ENCODE results near the gene LAMTOR3. TPM values are rescaled to one million over a fixed set of nuclear protein-coding genes. Genes with fewer than 3 reads are reported as not detected.

Gene LAMTOR3
- total RNA-seq, 1 experiment from 2014 or later = 30.6 TPM

DNA sequence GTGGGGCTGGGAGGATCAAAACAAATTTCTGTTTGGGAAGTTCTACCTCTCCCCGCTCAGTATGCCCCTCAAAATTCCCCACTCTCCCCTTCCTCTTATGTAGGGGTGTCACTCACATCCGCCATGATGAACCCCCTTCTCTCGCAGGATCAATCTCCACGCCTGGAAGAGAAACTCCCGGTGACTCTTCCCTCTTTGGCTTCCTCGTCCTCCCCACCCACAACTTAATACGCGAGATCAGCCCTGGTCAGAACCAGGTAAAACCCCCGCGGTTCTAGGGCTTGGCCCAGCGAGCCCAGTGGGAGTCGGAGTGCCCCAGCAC lies 427 bp downstream of the LAMTOR3 start:
- Histone ChIP-seq H3K9ac (ENCODE audit: extremely low read depth, insufficient read length, low read length) (peak overlapping the region; percentile 75), H3K79me2 (ENCODE audit: insufficient read depth, low read length) (0 out of 2 replicates have a peak, but pooled peaks cover 1% of the 10 kb centered on the region), H2BK12ac (ENCODE audit: insufficient read length, low read depth, low read length) (no peak overlapping the region), H3K4me1 (ENCODE audit: insufficient read depth, low read length) (no peaks in the 10 kb centered on the region), H3K27me3 (ENCODE audit: insufficient read depth, low read length) (no peaks in the 10 kb centered on the region), H3K23me2 (ENCODE audit: insufficient read length, low read depth, low read length, poor library complexity, severe bottlenecking) (peaks cover 12% of the 10 kb centered on the region), H2BK5ac (ENCODE audit: insufficient read length, low read length) (no peak overlapping the region), H4K91ac (ENCODE audit: insufficient read length, low read depth, low read length) (no peak overlapping the region), H2AFZ (ENCODE audit: low read length) (no peak overlapping the region), H4K8ac (replicated peaks; ENCODE audit: insufficient read length, low read depth, low read length) (no peak overlapping the region), H3K9me3 (ENCODE audit: control insufficient read depth, low read depth, low read length) (no peaks in the 10 kb centered on the region), H2BK20ac (ENCODE audit: low read depth, low read length, poor library complexity, severe bottlenecking) (no peak overlapping the region), H4K20me1 (ENCODE audit: control insufficient read depth, insufficient read depth, insufficient read length) (no peaks in the 10 kb centered on the region), H3K79me1 (ENCODE audit: insufficient read depth, low read depth, low read length, poor library complexity, severe bottlenecking) (no peaks in the 10 kb centered on the region), H2BK120ac (ENCODE audit: low read depth, low read length, poor library complexity, severe bottlenecking) (no peak overlapping the region), H3K18ac (ENCODE audit: insufficient read length, low read depth, low read length) (no peak overlapping the region), H2AK5ac (ENCODE audit: insufficient read length, low read length) (no peak overlapping the region), H3K56ac (ENCODE audit: insufficient read length, low read depth, low read length) (no peak overlapping the region), H4K5ac (ENCODE audit: insufficient read length, low read depth, low read length) (no peak overlapping the region), H3T11ph (ENCODE audit: low read length) (no peak overlapping the region), H3K14ac (ENCODE audit: insufficient read depth, low read length) (0 out of 2 replicates have a peak overlapping the region, but pooled peaks have one; percentile 58), H3K27ac (ENCODE audit: insufficient read length, low read depth, low read length) (no peak overlapping the region), H3K23ac (ENCODE audit: insufficient read length, low read depth, low read length) (no peak overlapping the region), H3K4me2 (ENCODE audit: insufficient read depth, insufficient read length, low read length) (peak overlapping the region; percentile 76), H3K4ac (ENCODE audit: low read depth, low read length) (no peak overlapping the region), H2BK15ac (ENCODE audit: low read depth, low read length) (no peak overlapping the region)
- no peaks in the 10 kb centered on the region for H3K9me3 Mint-ChIP-seq
- H3K36me3 Mint-ChIP-seq (ENCODE audit: insufficient read depth in 1 of 3, low read depth in 3 of 3) = no peaks in the 10 kb centered on the region
- H3K27ac Mint-ChIP-seq = peak overlapping the region; percentile 84 to 97 (median 96); a peak in 6 of 7 replicates
- no peaks in the 10 kb centered on the region for H3K27me3 Mint-ChIP-seq (ENCODE audit: low read depth)
- TF ChIP-seq, protein P1, sequence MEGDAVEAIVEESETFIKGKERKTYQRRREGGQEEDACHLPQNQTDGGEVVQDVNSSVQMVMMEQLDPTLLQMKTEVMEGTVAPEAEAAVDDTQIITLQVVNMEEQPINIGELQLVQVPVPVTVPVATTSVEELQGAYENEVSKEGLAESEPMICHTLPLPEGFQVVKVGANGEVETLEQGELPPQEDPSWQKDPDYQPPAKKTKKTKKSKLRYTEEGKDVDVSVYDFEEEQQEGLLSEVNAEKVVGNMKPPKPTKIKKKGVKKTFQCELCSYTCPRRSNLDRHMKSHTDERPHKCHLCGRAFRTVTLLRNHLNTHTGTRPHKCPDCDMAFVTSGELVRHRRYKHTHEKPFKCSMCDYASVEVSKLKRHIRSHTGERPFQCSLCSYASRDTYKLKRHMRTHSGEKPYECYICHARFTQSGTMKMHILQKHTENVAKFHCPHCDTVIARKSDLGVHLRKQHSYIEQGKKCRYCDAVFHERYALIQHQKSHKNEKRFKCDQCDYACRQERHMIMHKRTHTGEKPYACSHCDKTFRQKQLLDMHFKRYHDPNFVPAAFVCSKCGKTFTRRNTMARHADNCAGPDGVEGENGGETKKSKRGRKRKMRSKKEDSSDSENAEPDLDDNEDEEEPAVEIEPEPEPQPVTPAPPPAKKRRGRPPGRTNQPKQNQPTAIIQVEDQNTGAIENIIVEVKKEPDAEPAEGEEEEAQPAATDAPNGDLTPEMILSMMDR (conservative IDR thresholded peaks at IDR 0.05) = no peak
- no peak for DNase-seq
- peak overlapping the region; percentile 97 to 98 for H3K4me3 Mint-ChIP-seq
- no CpG with 5 or more reads among the region's 12 CpGs for WGBS (ENCODE audit: extremely low coverage, insufficient read length, low lambda C conversion rate)
- peaks cover 8% of the 10 kb centered on the region in 2 experiments for H3K4me1 Mint-ChIP-seq

Data from H9 (cell line).